HG03571 (cell line): ENCODE measurements around the gene PTPRN2.
"Not testable (repeated sequence)": the region's sequence is repeated elsewhere in the genome, so short reads cannot be mapped to it uniquely, and the experiment has no call there.

ENCODE experiments used
- ATAC-seq: cut with Tn5 transposase; IDR thresholded peaks from one replicate; pipeline ENCODE4 v1.9.1; 2021; ENCODE audit not compliant: unreplicated experiment

The PTPRN2 gene

DNA sequence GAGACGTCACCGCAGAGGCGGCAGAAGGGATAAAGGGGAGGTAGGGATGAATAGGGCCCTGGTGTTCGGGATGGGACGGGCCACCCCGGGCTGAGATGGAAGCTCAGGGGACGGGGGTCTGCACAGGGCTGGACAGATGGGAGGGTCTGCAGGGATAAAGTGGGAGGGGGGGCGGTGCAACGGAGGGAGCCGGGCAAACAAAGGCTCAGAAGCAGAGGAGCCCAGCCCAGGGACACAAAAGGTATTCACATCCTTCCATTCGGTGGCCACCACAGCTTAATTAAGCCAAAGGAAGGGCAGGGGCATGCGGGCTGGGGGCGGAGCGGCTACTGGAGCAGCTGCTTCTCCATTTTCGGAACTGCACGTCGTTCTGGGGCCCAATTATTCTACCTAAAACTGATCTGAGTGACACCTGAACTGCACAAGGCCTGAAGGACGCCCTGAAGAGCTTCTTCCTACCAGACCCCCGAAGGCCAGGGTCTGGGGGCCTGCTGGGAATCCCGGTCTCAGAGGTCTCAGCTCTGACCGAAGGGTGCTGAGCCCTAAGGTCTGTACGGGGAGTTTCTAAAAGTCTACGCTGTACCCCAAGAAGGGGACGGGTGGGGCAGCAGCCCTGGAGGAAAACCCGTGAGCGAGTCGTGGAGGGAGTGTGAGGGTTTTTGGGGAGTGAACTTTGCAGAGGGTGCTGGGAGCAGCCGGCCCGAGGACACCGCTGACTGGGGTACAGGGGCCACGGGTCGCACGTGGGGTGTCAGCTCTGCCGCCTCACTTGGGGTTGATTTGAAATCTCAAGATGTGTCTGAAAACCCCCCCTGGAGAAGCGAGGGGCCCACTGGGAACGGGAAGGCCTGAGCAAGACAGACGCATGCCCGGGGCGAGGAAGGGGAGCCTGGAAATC, 916.0 kb downstream of the PTPRN2 start:
- no peak for ATAC-seq

DNA sequence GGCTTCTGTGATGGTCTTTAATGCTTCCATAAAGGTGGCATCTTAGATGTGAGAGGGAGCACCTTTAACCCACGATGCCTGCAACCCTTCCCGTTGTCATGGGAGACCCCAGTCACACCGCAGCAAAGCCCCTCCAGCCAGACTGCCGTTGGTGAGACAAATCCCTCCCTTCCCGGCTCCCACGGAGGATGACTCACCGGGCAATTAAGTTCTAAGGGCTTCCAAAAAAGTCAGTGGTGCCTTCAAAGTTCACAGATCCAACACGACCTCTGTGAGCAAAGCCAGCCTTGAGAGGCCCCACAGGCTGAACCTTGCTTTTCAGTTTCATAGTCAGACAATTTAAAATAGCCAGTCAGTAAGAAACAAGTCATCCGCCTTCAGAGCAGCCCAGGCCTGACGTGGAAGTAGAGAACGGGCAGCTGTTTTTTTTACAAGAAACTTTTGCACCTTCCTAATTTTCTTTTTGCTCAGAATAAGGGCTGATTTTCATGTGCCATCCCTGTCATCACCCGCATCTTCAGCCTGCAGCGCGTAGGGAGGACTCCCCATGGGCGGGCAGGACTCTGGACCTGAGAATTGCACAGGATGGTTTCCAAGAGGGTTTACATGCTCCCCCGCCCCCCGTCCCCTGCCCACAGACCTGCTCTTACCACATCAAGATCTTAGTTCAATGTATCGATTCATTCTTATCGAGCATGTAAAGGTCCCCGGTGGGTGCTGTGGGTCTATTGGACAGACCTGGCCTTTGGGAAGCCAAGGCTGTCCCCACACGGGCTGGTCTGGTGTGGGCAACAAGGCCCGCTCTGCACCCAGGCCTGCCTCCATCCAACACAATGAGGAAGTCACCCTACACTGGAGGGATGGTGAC, 916.9 kb downstream of the PTPRN2 start:
- ATAC-seq, result no peak

DNA sequence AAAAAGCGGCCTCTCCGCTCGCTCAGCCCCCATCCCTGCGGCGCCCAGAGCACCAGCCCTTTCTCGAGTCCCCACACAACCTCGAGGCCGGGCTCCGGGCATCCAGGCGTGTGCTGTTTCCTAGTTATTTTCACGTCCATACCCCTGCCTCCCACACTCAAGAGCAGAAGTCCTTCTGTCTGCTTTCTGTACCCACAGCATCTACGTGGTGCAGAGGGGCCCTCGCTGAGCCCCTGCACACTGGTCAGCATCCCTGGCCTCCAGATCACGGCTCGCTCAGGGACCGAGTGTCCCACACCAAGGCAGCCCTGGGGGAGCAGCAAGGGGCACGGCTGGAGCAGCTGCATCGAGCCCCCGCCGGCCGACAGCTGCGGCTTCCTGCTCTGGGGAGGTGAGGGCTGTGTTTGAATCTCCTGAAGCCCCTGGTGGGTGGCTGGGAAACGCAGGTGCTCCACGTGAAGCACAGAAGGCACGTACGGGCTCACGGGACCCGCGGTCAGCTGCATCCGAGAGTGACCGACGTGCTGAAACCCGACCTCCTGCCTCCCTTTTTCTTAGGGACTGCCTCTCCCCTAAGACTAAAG, 917.8 kb downstream of the PTPRN2 start:
- ATAC-seq, result no peak

DNA sequence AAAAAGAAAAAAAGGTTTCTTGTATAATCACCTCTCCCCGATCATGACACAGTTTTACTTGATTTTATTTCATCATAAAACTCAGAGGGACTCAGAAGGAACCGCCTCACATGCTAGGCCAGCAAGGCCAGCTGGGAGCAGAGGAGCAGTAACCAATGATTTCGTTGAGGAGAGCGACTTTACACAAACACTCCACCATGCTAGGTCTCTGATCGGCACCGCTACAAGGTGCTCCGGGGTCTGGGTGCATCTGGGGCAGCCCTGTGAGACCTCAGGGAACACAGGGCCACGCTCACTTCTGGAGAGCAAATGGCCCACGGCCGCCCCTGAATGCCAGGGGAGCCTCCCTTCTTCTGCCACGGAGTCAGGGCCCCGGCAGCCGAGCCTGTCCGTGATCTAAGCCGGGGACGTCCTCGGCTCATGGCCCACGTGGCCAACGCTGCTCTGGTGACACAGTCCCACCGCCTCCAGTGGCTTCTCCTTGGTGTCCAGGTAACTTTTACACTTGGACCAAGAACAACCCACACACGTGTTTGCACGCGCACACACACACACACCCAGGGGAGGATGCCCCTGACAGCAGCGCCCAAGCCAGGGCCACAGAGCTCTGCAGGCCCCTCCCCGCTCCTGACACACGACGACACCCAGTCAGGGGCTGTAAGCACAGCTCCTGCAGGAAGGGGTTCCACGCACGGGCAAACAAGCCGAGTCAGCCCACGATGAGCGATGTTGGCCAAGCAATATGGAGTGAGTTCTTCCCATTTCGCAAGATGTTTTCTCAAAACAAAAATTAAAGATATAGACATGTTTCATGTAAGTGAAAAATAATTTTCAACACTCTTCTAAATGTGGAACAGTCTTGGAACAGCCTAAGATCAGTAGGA, 918.5 kb downstream of the PTPRN2 start:
- ATAC-seq, result no peak

DNA sequence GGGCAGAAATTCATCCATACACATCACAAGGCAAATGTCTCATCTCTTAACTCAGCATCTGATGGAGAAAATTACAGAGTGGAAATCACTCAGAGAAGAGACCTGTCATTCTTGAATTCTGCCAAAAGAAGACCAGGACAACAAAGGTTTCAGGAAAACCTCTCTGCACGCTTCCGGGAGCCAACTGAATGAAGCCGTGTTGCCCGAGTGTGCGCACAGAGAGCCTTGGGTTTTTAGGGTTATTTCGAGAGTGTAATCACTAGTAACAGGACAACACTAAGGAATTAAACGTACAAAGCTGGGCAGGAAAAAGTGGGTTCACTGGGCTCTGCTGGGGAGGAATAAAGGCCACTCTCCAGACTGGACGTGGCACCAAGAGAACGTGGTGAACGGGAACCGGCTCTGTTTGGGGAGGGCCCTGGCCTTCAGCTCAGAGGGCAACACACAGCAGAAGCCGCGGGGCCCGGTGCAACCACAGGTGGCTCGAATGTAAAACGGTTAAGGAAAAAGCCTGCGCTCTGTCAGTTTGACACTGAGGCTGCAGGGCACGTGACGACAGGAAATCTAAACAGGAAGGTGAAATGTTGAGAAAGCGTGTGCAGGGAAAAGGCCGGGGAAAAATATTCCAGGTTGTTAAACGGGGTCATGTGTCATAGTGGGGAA, 919.3 kb downstream of the PTPRN2 start:
- ATAC-seq, result no peak

DNA sequence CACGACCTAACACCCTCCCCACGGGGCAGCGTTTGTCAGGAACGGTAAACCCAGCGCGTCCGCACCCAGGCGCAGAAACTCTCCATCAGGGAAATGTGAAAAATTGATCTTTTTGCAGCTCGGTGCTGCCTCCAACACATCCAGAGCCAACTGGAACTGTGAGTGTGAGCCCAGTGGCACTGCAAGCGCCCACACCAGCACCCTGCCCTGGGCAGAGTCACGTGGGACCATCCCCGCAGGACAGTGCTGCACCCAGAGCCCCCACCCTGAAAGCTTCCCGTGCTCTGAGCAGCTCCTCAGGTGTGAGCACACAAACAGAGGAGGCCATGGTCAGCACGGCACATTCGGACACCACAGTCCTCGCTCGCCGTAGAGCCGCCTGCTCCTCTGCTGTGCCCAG, 919.9 kb downstream of the PTPRN2 start:
- ATAC-seq, result no peak

DNA sequence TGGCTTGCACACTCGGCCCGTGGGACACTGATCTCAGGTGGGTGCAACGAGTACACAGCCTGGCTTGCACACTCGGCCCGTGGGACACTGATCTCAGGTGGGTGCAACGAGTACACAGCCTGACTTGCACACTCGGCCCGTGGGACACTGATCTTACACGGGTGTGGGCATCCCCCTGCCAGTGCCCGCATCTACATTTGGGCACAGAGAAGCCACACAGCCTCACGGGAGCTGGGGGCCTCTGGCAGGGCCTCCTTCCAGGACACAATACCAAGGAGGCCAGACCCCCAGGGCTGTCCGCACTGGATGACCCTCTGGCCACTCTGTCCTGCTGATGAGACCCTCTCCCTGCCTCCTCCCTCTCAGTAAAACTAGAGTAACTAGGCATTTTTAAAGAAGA, 920.4 kb downstream of the PTPRN2 start:
- ATAC-seq, result no peak

DNA sequence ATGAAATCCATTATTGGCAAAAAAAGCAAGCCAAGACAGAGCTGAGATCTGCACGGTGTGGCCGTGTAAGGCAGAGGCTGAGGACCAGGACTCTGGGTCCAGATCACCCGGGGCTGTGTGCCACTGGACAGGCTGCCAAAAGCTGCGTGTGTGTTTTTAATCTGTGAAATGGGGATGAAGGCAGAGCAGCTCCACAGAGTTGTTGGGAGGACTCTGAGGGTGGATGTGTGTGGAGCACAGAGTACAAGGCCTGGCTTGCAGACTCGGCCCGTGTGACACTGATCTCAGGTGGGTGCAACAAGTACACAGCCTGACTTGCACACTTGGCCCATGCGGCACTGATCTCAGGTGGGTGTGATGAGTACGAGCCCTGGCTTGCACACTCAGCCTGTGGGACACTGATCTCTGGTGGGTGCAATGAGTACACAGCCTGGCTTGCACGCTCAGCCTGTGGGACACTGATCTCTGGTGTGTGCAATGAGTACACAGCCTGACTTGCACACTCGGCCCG, 921.0 kb downstream of the PTPRN2 start:
- ATAC-seq, result no peak

DNA sequence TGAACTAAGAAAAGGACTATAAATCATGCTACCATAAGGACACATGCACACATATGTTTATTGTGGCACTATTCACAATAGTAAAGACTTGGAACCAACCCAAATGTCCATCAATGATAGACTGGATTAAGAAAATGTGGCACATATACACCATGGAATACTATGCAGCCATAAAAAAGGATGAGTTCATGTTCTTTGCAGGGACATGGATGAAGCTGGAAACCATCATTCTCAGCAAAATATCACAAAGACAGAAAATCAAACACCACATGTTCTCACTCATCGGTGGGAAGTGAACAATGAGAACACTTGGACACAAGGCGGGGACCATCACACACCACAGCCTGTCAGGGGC, 922.0 kb downstream of the PTPRN2 start:
- not testable (repeated sequence) for ATAC-seq

DNA sequence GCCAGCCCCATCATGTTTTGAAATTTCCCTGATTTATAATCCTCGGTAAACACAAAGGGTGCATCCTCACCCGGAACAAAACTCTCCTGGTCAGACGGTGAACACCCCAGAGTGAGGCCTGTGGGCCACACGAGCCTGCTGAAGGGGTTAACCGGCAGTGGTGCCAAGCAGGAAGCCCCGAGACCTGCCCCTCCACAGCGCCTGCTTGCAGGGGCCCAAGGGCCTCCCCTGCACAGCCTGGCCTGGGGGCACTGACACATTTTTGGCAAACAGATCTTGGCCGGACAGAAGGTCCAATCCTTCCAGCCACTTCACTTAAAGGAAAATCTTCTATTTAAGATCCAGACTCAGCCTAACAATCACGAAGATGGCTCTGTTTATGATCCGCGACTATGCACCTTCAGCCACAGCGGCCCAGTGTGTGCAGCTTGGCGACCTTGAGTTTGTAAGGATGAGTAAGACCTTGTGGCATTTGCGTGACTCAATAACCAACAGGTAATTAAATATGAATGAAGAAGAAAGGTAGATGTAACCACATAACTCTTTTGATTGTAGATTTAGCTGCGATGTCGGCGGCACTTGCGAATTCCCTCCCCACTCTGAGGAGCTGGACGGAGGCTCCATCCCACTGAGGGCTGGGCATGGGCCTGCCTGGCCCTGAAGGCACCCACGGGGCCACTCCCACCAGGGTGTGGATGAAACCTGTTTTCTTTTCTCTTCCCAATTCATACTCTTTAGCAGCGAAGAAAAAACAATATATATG, 922.6 kb downstream of the PTPRN2 start:
- no peak for ATAC-seq

DNA sequence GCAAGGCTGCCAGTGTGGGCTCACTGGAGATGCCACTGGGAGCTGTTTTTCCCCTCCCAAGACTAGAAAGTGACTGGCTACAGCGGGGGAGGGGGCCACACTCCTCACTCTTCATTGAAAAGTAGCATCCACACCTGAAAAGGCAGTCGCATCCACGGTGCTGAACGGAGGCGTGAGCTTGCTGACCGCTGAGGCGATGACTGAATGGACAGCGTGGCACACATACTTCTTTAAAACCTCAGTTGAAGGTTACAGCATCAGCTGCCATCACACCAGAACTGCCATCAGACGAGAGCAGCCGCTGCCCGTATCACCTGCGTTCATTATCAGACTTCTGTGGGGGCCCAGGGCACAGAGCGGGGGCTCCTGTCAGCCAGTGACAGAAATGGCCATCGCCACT, 923.6 kb downstream of the PTPRN2 start:
- ATAC-seq, result no peak

DNA sequence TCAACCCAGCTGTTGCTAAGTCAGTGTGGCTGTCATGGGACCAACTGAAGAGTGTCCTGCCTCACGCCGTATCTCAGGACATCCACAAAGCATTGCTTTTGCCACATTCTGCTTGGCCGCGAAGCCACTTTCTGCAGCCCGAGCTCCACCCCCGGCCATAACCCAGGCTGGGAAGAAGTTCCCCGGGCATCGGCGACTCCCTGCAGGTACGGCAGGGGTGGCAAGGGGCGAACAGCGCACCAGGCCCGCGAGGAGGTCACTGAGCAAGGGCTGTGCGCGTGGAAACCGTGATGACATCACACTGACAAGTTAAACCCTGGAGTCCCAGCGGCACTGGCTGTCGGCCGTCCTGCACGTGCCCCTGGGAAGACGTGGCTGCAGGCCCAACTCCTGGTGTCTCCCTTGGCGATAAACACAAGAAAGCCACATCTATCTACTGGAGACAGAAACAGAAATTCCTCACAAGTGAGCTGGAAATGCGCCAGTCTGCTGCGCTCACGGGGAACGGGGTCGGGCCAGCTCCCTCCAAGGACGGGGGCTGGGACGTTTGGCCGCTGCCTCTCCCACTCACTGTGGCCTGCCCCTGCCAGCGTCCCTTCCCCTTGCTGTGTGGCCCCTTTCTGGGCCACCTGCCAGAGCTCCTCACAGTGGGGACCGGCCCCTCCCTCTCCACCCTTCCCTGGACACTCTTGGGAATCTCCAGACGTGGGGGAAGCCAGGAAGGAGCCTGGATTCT, 924.5 kb downstream of the PTPRN2 start:
- no peak for ATAC-seq

DNA sequence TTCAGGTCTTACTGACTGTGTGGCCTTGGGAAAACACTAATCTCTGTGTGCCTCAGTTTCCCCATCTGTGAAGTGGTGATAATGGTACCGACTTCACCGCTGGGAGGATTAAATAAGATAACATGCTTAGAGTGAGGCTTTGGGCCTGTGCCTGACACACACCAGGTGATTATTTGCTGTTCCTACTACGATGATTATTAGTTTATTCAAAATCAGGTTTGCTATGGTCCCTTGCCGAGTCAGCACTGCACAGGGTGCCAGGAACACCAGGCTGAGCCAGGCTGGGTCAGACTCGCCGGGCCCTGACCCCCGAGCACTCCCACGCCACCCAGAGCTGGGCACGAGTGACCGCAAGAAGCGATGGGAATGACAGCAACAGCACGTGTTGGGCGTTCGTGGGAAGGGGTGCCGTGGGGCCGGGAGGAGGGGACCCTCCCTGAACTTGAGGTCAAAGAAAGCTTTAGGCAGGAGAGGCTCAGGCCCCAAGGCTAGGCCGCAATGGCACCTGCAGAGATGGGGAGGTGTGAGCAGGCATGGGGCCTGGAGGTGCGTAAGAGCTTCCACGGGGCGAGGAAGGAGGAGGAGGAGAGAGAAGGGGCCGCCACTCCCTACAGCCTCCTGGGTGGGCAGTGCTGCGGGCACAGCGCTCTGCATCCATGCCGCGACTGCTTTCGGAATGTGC, 925.4 kb downstream of the PTPRN2 start:
- no peak for ATAC-seq

DNA sequence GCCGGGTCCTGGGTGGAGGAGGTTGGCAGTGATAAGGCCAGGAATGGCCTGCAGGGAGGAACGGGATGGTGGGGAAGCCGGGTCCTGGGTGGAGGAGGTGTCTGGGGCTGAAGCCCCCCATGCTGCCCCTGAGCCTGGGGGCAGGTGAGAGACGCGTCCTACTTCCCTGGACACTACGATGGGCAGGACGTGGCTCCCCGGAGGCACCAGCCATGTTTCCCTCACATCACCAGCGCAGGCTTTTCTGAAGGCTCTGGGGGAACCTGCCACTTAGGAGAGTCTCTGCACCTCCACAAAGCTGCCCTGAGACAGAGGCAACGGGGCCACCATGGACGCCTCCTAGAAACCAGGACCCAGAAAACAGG, 926.0 kb downstream of the PTPRN2 start:
- no peak for ATAC-seq

DNA sequence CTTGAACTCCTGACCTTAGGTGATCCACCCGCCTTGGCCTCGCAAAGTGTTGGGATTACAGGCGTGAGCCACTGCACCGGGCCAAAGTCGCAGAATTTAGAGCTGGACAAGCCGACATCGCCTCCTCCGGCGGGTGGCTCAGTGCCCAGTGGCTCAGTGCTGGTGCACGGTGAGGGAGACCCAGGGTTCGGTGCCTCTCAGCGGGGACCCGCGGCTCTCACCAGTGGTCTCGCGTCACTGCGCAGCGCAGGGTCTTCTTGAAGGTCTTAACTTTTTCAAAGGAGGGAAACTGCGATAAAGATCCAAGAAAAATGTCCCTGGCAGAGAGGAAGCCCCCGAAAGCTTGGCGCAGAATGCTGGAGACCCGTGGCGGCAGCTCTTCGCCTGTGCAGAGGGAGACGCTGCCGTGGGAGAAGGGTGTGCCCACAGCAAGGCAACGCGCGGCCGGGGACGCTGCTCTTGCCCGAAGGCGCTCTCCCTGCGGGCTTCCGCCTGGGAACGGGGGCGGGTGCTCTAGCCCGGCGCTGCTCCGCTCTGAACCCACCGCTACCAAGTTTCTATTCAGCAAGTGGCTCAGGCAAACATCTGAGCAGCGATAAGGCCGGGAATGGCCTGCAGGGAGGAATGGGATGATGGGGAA, 926.5 kb downstream of the PTPRN2 start:
- no peak for ATAC-seq

DNA sequence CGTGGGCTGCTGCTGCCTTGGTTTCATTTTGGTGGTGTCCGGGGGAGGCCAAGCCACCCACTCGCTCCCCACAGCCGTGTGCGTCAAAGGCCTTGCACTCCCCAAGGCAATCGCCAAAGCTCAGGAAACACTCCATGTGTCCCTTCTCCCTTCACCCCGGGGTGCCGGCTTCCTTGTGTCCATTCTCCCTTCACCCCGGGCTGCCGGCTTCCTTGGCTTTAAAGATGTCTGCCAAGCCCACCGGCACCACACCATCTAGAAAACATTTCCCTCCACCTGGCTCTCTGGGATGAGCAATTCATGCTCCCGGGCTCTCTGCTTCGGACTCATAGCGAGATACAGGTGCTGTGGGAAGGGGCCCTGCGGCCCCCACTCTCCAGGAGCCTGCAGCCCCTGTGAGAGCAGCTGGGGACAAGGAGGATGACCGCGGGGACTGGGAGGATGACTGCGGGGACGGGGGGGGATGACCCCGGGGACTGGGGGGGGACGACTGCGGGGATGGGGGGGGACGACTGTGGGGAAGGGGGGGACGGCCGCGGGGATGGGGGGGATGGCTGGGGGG, 928.7 kb downstream of the PTPRN2 start:
- ATAC-seq, result no peak
